CD14-positive monocyte (primary cell): ENCODE measurements around the gene CELF4. TPM values are rescaled to one million over a fixed set of nuclear protein-coding genes. Genes with fewer than 3 reads are reported as not detected.

Experiments used
- DNase-seq, 3 donors: peaks; one replicate each; pipeline ENCODE4 v3.0.0-alpha.2; 2011 to 2022
- H2AFZ ChIP-seq: 2 replicates; pipeline ENCODE4 v1.6.0; 2012; ENCODE audit warnings: mild to moderate bottlenecking, low read depth, low read length, inconsistent platforms; ENCODE audit not compliant: insufficient read depth, poor library complexity, severe bottlenecking
- H3K27ac ChIP-seq, 2 donors: 1 replicate in 1 of 2; 2 replicates in 1 of 2; pipeline ENCODE4 v1.5.1; 2012 to 2013; ENCODE audit warnings: low read length in 2 of 2, control low read depth in 1 of 2, inconsistent platforms in 1 of 2, low read depth in 1 of 2, mild to moderate bottlenecking in 1 of 2
- H3K27me3 ChIP-seq, 2 donors: one replicate each; pipeline versions ENCODE4 v1.6.0 to v1.6.1; 2011 to 2013; ENCODE audit warnings: low read length in 2 of 2; ENCODE audit not compliant: control insufficient read depth in 2 of 2, insufficient read depth in 2 of 2
- H3K36me3 ChIP-seq, 2 donors: replicated peaks in 1 of 2; 1 replicate in 1 of 2; 2 replicates in 1 of 2; pipeline versions ENCODE4 v1.5.1 to v1.6.1; 2012 to 2013; ENCODE audit warnings: low read length in 2 of 2, control low read depth in 1 of 2, inconsistent platforms in 1 of 2, mild to moderate bottlenecking in 1 of 2; ENCODE audit not compliant: insufficient read depth in 2 of 2, control insufficient read depth in 1 of 2
- H3K4me1 ChIP-seq, 2 donors: 1 replicate in 1 of 2; 2 replicates in 1 of 2; pipeline versions ENCODE4 v1.5.1 to v1.6.1; 2012 to 2013; ENCODE audit warnings: low read length in 2 of 2, control low read depth in 1 of 2, inconsistent platforms in 1 of 2, mild to moderate bottlenecking in 1 of 2, moderate library complexity in 1 of 2; ENCODE audit not compliant: insufficient read depth in 2 of 2, control insufficient read depth in 1 of 2
- H3K4me2 ChIP-seq: replicated peaks from 2 replicates; pipeline ENCODE3; 2012; ENCODE audit warnings: low read length, moderate library complexity, mild to moderate bottlenecking; ENCODE audit not compliant: poor library complexity, severe bottlenecking; ENCODE audit errors: extremely low read depth
- H3K4me3 ChIP-seq, 3 experiments: fragments of 200-600 bp in 1 of 3; sonication (generic) in 1 of 3; replicated peaks in 1 of 3; 1 replicate in 2 of 3; 2 replicates in 1 of 3; pipeline ENCODE4 v1.5.1; 2011 to 2013; ENCODE audit warnings: low read length in 3 of 3, mild to moderate bottlenecking in 3 of 3, control low read depth in 2 of 3, low read depth in 2 of 3, inconsistent platforms in 1 of 3, moderate library complexity in 1 of 3
- H3K79me2 ChIP-seq: 2 replicates; pipeline ENCODE4 v1.6.0; 2012; ENCODE audit warnings: mild to moderate bottlenecking, control low read depth, inconsistent platforms, low read length, moderate library complexity; ENCODE audit not compliant: insufficient read depth
- H3K9ac ChIP-seq: 2 replicates; pipeline ENCODE4 v1.6.0; 2017; ENCODE audit warnings: low read length, mild to moderate bottlenecking; ENCODE audit not compliant: insufficient read depth, poor library complexity, severe bottlenecking
- H3K9me3 ChIP-seq, 2 donors: replicated peaks in 1 of 2; 1 replicate in 1 of 2; 2 replicates in 1 of 2; pipeline versions ENCODE4 v1.5.1 to v1.6.1; 2012 to 2013; ENCODE audit warnings: low read length in 2 of 2, control low read depth in 1 of 2; ENCODE audit not compliant: control insufficient read depth in 1 of 2, insufficient read depth in 1 of 2
- H4K20me1 ChIP-seq: 2 replicates; pipeline ENCODE4 v1.6.0; 2012; ENCODE audit warnings: mild to moderate bottlenecking, low read length, control low read depth, moderate library complexity; ENCODE audit not compliant: insufficient read depth
- H3K27ac Mint-ChIP-seq, 7 donors: one replicate each; pipeline ENCODE4 v1.8.0; 2020; ENCODE audit warnings: mild to moderate bottlenecking in 7 of 7, mixed read lengths in 7 of 7, moderate library complexity in 6 of 7, inconsistent platforms in 2 of 7
- H3K27me3 Mint-ChIP-seq, 3 donors: one replicate each; pipeline ENCODE4 v1.8.0; 2021 to 2022; ENCODE audit warnings: low read depth in 3 of 3, mild to moderate bottlenecking in 3 of 3, mixed read lengths in 3 of 3, moderate library complexity in 3 of 3, inconsistent platforms in 1 of 3
- H3K36me3 Mint-ChIP-seq, 2 donors: one replicate each; pipeline ENCODE4 v1.8.0; 2020; ENCODE audit warnings: mixed read lengths in 2 of 2, inconsistent platforms in 1 of 2, mild to moderate bottlenecking in 1 of 2
- H3K4me1 Mint-ChIP-seq: one replicate; pipeline ENCODE4 v1.8.0; 2020; ENCODE audit warnings: mild to moderate bottlenecking, mixed read lengths
- H3K4me3 Mint-ChIP-seq, 2 donors: one replicate each; pipeline ENCODE4 v1.8.0; 2020; ENCODE audit warnings: mild to moderate bottlenecking in 2 of 2, mixed read lengths in 2 of 2, moderate library complexity in 1 of 2
- H3K9me3 Mint-ChIP-seq, 7 donors: one replicate each; pipeline ENCODE4 v1.8.0; 2020 to 2022; ENCODE audit warnings: mixed read lengths in 7 of 7, mild to moderate bottlenecking in 6 of 7, moderate library complexity in 6 of 7, inconsistent platforms in 2 of 7
- CTCF ChIP-seq: fragments of 200-600 bp; IDR thresholded peaks from one replicate; pipeline ENCODE4 v1.8.0; 2022; ENCODE audit warnings: antibody characterized with exemption, mild to moderate bottlenecking
- WGBS: methylation state at CpG from one replicate; pipeline ENCODE4 v1.1.5; 2013; ENCODE audit warnings: missing lambda C conversion rate; ENCODE audit not compliant: insufficient coverage; 5-methylcytosine and 5-hydroxymethylcytosine counted together
- intact Hi-C, 2 donors: fragments of 100-400 bp; cut with micrococcal nuclease; formaldehyde crosslinking; loops; one replicate each; pipeline versions ENCODE4 v1.15.0 to v1.15.1; 2023
- polyA plus RNA-seq, 3 donors: library from polyadenylated mRNA; depleted of rRNA in 1 of 3; unstranded in 2 of 3; stranded (reverse) in 1 of 3; fragments of 300-500 nt in 2 of 3; fragments of >200 nt in 1 of 3; fragmentation: Illumina TruSeq in 2 of 3; gene quantifications; 1 replicate in 2 of 3; 2 replicates in 1 of 3; pipeline ENCODE4 v1.2.3, GENCODE V29; 2012 to 2021

The CELF4 gene
- polyA plus RNA-seq, 3 donors: not detected

- no peak for TF ChIP-seq CTCF
- H3K36me3 Mint-ChIP-seq: no peaks in the 10 kb centered on the region
- intact Hi-C loops: no loop called here
- H3K27ac Mint-ChIP-seq: no peak overlapping the region
- no peak for DNase-seq
- no peak overlapping the region for H3K4me3 Mint-ChIP-seq
- no peaks in the 10 kb centered on the region for H3K27me3 ChIP-seq
- H3K4me1 ChIP-seq: no peaks in the 10 kb centered on the region
- peaks cover 0 to 5% of the 10 kb centered on the region in 2 donors for H3K9me3 ChIP-seq
- no peaks in the 10 kb centered on the region for H3K79me2 ChIP-seq
- no peak overlapping the region for H3K9ac ChIP-seq
- H3K4me2 ChIP-seq: no peak overlapping the region
- H4K20me1 ChIP-seq: no peaks in the 10 kb centered on the region
- WGBS: 92% methylated on average over 4 of the region's 5 CpGs
- no peak overlapping the region for H2AFZ ChIP-seq
- no peaks in the 10 kb centered on the region for H3K36me3 ChIP-seq
- no peak overlapping the region for H3K4me3 ChIP-seq
- no peaks in the 10 kb centered on the region for H3K4me1 Mint-ChIP-seq
- no peak overlapping the region for H3K27ac ChIP-seq
- peaks cover 3 to 15% (median 10%) of the 10 kb centered on the region in 7 donors for H3K9me3 Mint-ChIP-seq
- peaks cover 0 to 9% (median 3%) of the 10 kb centered on the region in 3 donors for H3K27me3 Mint-ChIP-seq
These were observed 47.1 kb upstream of the CELF4 start for GRCh38 chr18:37612524-37613252.

GRCh38 chr18:37611614-37612279 lies 46.1 kb upstream of the CELF4 start:
- WGBS: no CpG with 5 or more reads among the region's 5 CpGs
- Mint-ChIP-seq H3K36me3 (no peaks in the 10 kb centered on the region), H3K4me1 (no peaks in the 10 kb centered on the region), H3K9me3 (peaks cover 3 to 14% (median 7%) of the 10 kb centered on the region in 7 donors), H3K27me3 (peaks cover under 1 to 4% (median 3%) of the 10 kb centered on the region in 3 donors), H3K4me3 (no peak overlapping the region), H3K27ac (no peak overlapping the region)
- no peak overlapping the region for H3K27ac ChIP-seq
- no peaks in the 10 kb centered on the region for H3K79me2 ChIP-seq
- no peaks in the 10 kb centered on the region for H3K9me3 ChIP-seq
- H2AFZ ChIP-seq: no peak overlapping the region
- H4K20me1 ChIP-seq: no peaks in the 10 kb centered on the region
- no peak overlapping the region for H3K4me2 ChIP-seq
- no peak overlapping the region for H3K4me3 ChIP-seq
- DNase-seq: no peak
- H3K27me3 ChIP-seq: no peaks in the 10 kb centered on the region
- intact Hi-C loops: no loop called here
- H3K4me1 ChIP-seq: no peaks in the 10 kb centered on the region
- no peaks in the 10 kb centered on the region for H3K36me3 ChIP-seq
- H3K9ac ChIP-seq: no peak overlapping the region
- TF ChIP-seq CTCF: no peak
